Endothelial cell of umbilical vein (primary cell): ENCODE measurements around the gene RPRD1A.

Experiments
- EZH2 ChIP-seq: IDR thresholded peaks from 2 replicates; pipeline ENCODE4 v1.6.1; 2012; ENCODE audit warnings: borderline replicate concordance, low read depth, mild to moderate bottlenecking, moderate library complexity, low read length, inconsistent platforms; ENCODE audit not compliant: severe bottlenecking
- JUN ChIP-seq: IDR thresholded peaks from 2 replicates; pipeline ENCODE4 v1.6.1; 2011; ENCODE audit warnings: borderline replicate concordance, low read depth; ENCODE audit not compliant: insufficient read length, insufficient read depth
- TF ChIP-seq, protein P1 (sequence below), 2 donors: IDR thresholded peaks; 1 replicate in 1 of 2; 2 replicates in 1 of 2; pipeline ENCODE4 v1.5.1; 2011; ENCODE audit warnings: low read length in 2 of 2, mild to moderate bottlenecking in 2 of 2, moderate library complexity in 2 of 2, control low read depth in 1 of 2, inconsistent platforms in 1 of 2, low read depth in 1 of 2; ENCODE audit not compliant: insufficient read depth in 1 of 2; ENCODE audit errors: extremely low read depth in 1 of 2

DNA sequence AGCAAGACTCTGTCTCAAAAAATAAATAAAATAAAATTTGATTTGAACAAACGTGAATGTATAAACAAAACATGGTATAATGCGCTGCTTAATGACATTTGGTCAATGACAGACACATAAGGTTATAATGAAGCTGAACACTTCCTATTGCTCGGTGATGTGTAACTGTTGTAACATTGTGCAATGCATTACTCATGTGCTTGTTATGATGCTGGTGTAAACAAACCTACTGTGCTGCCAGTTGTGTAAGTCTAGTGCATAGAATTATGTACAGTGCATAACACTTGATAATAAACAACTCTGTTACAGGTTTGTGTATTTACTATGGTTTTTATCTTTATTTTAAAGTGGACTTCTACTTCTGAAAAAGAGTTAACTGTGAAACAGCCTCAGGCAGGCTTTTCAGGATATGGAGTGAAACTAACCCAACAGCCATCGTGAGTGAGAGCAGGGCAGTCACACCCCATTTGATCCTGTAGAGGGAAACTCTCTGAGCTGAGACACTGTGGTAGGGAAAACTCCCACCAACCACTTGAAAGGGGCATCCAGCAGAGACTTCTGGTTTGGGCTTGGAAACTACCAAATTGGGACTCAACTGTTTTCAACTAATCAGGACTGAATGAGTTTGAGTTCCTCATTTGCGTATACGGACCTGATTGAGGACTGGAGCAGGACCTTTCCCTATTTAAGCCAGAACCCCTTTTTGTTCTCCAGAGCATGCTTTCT is 8.7 kb upstream of the RPRD1A start:
- TF ChIP-seq, protein P1, sequence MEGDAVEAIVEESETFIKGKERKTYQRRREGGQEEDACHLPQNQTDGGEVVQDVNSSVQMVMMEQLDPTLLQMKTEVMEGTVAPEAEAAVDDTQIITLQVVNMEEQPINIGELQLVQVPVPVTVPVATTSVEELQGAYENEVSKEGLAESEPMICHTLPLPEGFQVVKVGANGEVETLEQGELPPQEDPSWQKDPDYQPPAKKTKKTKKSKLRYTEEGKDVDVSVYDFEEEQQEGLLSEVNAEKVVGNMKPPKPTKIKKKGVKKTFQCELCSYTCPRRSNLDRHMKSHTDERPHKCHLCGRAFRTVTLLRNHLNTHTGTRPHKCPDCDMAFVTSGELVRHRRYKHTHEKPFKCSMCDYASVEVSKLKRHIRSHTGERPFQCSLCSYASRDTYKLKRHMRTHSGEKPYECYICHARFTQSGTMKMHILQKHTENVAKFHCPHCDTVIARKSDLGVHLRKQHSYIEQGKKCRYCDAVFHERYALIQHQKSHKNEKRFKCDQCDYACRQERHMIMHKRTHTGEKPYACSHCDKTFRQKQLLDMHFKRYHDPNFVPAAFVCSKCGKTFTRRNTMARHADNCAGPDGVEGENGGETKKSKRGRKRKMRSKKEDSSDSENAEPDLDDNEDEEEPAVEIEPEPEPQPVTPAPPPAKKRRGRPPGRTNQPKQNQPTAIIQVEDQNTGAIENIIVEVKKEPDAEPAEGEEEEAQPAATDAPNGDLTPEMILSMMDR (IDR thresholded peaks at IDR 0.05; ENCODE audit: extremely low read depth in 1 of 2, insufficient read depth in 1 of 2, low read depth in 1 of 2, low read length in 2 of 2): no peak
- TF ChIP-seq EZH2 (no peak), JUN (no peak)
